H9 (cell line): ENCODE results near the gene CXCR5. TPM values are rescaled to one million over a fixed set of nuclear protein-coding genes. Genes with fewer than 3 reads are reported as not detected.

Source experiments
- DNase-seq: peaks from one replicate; pipeline ENCODE4 v3.0.0-alpha.2; 2017
- H2AFZ ChIP-seq: one replicate; pipeline ENCODE4 v1.6.1; 2013; ENCODE audit warnings: mild to moderate bottlenecking, low read length, control low read depth, moderate library complexity
- H2AK5ac ChIP-seq: 2 replicates; pipeline ENCODE4 v1.6.1; 2013; ENCODE audit warnings: low read length, control low read depth, mixed read lengths; ENCODE audit not compliant: insufficient read length
- H2BK120ac ChIP-seq: one replicate; pipeline ENCODE4 v1.6.1; 2013; ENCODE audit warnings: low read depth, mild to moderate bottlenecking, low read length, control low read depth, inconsistent platforms; ENCODE audit not compliant: poor library complexity, severe bottlenecking
- H2BK12ac ChIP-seq: 2 replicates; pipeline ENCODE4 v1.6.1; 2013; ENCODE audit warnings: low read length, control low read depth, mixed read lengths, low read depth; ENCODE audit not compliant: insufficient read length
- H2BK15ac ChIP-seq: 2 replicates; pipeline ENCODE4 v1.6.1; 2013; ENCODE audit warnings: low read depth, low read length, control low read depth
- H2BK20ac ChIP-seq: one replicate; pipeline ENCODE4 v1.6.1; 2013; ENCODE audit warnings: low read depth, mild to moderate bottlenecking, low read length, control low read depth, inconsistent platforms; ENCODE audit not compliant: poor library complexity, severe bottlenecking
- H2BK5ac ChIP-seq: 2 replicates; pipeline ENCODE4 v1.6.1; 2013; ENCODE audit warnings: low read length, control low read depth, mixed read lengths; ENCODE audit not compliant: insufficient read length
- H3K14ac ChIP-seq: 2 replicates; pipeline ENCODE4 v1.6.1; 2013; ENCODE audit warnings: low read length, control low read depth; ENCODE audit not compliant: insufficient read depth
- H3K18ac ChIP-seq: 2 replicates; pipeline ENCODE4 v1.6.1; 2013; ENCODE audit warnings: low read depth, mild to moderate bottlenecking, mixed read lengths, low read length, control low read depth; ENCODE audit not compliant: insufficient read length
- H3K23ac ChIP-seq: 2 replicates; pipeline ENCODE4 v1.6.1; 2013; ENCODE audit warnings: low read length, control low read depth, mixed read lengths, low read depth; ENCODE audit not compliant: insufficient read length
- H3K23me2 ChIP-seq: 2 replicates; pipeline ENCODE4 v1.6.1; 2013; ENCODE audit warnings: low read depth, mild to moderate bottlenecking, mixed read lengths, low read length, control low read depth; ENCODE audit not compliant: insufficient read length, poor library complexity, severe bottlenecking
- H3K27ac ChIP-seq: 2 replicates; pipeline ENCODE4 v1.5.1; 2013; ENCODE audit warnings: low read length, control low read depth, mixed read lengths, low read depth; ENCODE audit not compliant: insufficient read length
- H3K27me3 ChIP-seq: 2 replicates; pipeline ENCODE4 v1.6.1; 2013; ENCODE audit warnings: low read length, control low read depth, inconsistent platforms; ENCODE audit not compliant: insufficient read depth
- H3K4ac ChIP-seq: 2 replicates; pipeline ENCODE4 v1.6.1; 2013; ENCODE audit warnings: low read depth, mild to moderate bottlenecking, control low read depth, inconsistent platforms, low read length, moderate library complexity
- H3K4me1 ChIP-seq: 2 replicates; pipeline ENCODE4 v1.6.1; 2013; ENCODE audit warnings: low read length, control low read depth, inconsistent platforms; ENCODE audit not compliant: insufficient read depth
- H3K4me2 ChIP-seq: 2 replicates; pipeline ENCODE4 v1.6.1; 2013; ENCODE audit warnings: low read length, control low read depth, mixed read lengths; ENCODE audit not compliant: insufficient read length, insufficient read depth
- H3K56ac ChIP-seq: 2 replicates; pipeline ENCODE4 v1.6.1; 2013; ENCODE audit warnings: low read depth, mild to moderate bottlenecking, mixed read lengths, low read length, control low read depth; ENCODE audit not compliant: insufficient read length
- H3K79me1 ChIP-seq: 2 replicates; pipeline ENCODE4 v1.6.1; 2013; ENCODE audit warnings: low read depth, mild to moderate bottlenecking, moderate library complexity, low read length, control low read depth, inconsistent platforms; ENCODE audit not compliant: insufficient read depth, poor library complexity, severe bottlenecking
- H3K79me2 ChIP-seq: 2 replicates; pipeline ENCODE4 v1.6.1; 2013; ENCODE audit warnings: low read length, control low read depth, inconsistent platforms; ENCODE audit not compliant: insufficient read depth
- H3K9ac ChIP-seq: 2 replicates; pipeline ENCODE4 v1.6.1; 2013; ENCODE audit warnings: low read length, control low read depth, mixed read lengths; ENCODE audit not compliant: insufficient read length; ENCODE audit errors: extremely low read depth
- H3K9me3 ChIP-seq: one replicate; pipeline ENCODE4 v1.6.1; 2013; ENCODE audit warnings: low read depth, low read length, inconsistent platforms; ENCODE audit not compliant: control insufficient read depth
- H3T11ph ChIP-seq: one replicate; pipeline ENCODE4 v1.6.1; 2013; ENCODE audit warnings: mild to moderate bottlenecking, low read length, control low read depth, inconsistent platforms
- H4K20me1 ChIP-seq: one replicate; pipeline ENCODE4 v1.6.1; 2013; ENCODE audit not compliant: control insufficient read depth, insufficient read length, insufficient read depth
- H4K5ac ChIP-seq: 2 replicates; pipeline ENCODE4 v1.6.1; 2013; ENCODE audit warnings: low read depth, mild to moderate bottlenecking, mixed read lengths, low read length, control low read depth; ENCODE audit not compliant: insufficient read length
- H4K8ac ChIP-seq: replicated peaks from 2 replicates; pipeline ENCODE4 v1.6.1; 2013; ENCODE audit warnings: low read length, control low read depth, mixed read lengths, low read depth; ENCODE audit not compliant: insufficient read length
- H4K91ac ChIP-seq: 2 replicates; pipeline ENCODE4 v1.6.1; 2013; ENCODE audit warnings: low read depth, mild to moderate bottlenecking, moderate library complexity, mixed read lengths, low read length, control low read depth; ENCODE audit not compliant: insufficient read length
- H3K27ac Mint-ChIP-seq, 3 experiments: 2 replicates in 2 of 3; 3 replicates in 1 of 3; pipeline ENCODE4 v1.8.0; 2020 to 2021; ENCODE audit warnings: mixed read lengths in 3 of 3, mild to moderate bottlenecking in 1 of 3, moderate library complexity in 1 of 3
- H3K27me3 Mint-ChIP-seq: 2 replicates; pipeline ENCODE4 v1.8.0; 2021; ENCODE audit warnings: low read depth, mild to moderate bottlenecking, moderate library complexity, mixed read lengths
- H3K36me3 Mint-ChIP-seq, 3 experiments: 2 replicates in 2 of 3; 3 replicates in 1 of 3; pipeline ENCODE4 v1.8.0; 2020 to 2021; ENCODE audit warnings: low read depth in 3 of 3, mixed read lengths in 3 of 3; ENCODE audit not compliant: insufficient read depth in 1 of 3
- H3K4me1 Mint-ChIP-seq, 2 experiments: 2 replicates each; pipeline ENCODE4 v1.8.0; 2020; ENCODE audit warnings: mixed read lengths in 2 of 2
- H3K4me3 Mint-ChIP-seq, 2 experiments: 2 replicates in 1 of 2; 3 replicates in 1 of 2; pipeline ENCODE4 v1.8.0; 2020 to 2021; ENCODE audit warnings: mild to moderate bottlenecking in 2 of 2, mixed read lengths in 2 of 2, moderate library complexity in 1 of 2
- H3K9me3 Mint-ChIP-seq, 2 experiments: 2 replicates in 1 of 2; 3 replicates in 1 of 2; pipeline ENCODE4 v1.8.0; 2020; ENCODE audit warnings: mild to moderate bottlenecking in 2 of 2, mixed read lengths in 2 of 2, moderate library complexity in 1 of 2
- CTCF ChIP-seq: fragments of 200-600 bp; sonication (generic); conservative IDR thresholded peaks from 3 replicates; pipeline ENCODE4 v1.8.0; 2021; ENCODE audit warnings: antibody characterized with exemption, mild to moderate bottlenecking
- WGBS: extraction: QIAGEN DNeasy Blood & Tissue Kit; methylation state at CpG from one replicate; pipeline ENCODE4 v1.1.7; 2013; ENCODE audit warnings: missing lambda C conversion rate, low lambda C conversion rate, mixed read lengths; ENCODE audit not compliant: insufficient read length; ENCODE audit errors: extremely low coverage; 5-methylcytosine and 5-hydroxymethylcytosine counted together
- total RNA-seq: library from RNA; stranded (reverse); gene quantifications from 2 replicates; pipeline ENCODE4 v1.2.1, GENCODE V29; 2021

Gene CXCR5
- total RNA-seq, 1 experiment from 2014 or later = 0.07 TPM

GRCh38 chr11:118911113-118911879 is 27.6 kb downstream of the CXCR5 start:
- Histone ChIP-seq H3K27ac (peak overlapping the region; percentile 80), H2BK15ac (no peak overlapping the region), H3T11ph (no peak overlapping the region), H3K18ac (peak overlapping the region; percentile 76), H3K23me2 (peaks cover 14% of the 10 kb centered on the region), H2AFZ (no peak overlapping the region), H2BK20ac (no peak overlapping the region), H4K20me1 (no peaks in the 10 kb centered on the region), H2AK5ac (no peak overlapping the region), H3K9me3 (no peaks in the 10 kb centered on the region), H2BK5ac (no peak overlapping the region), H2BK120ac (peak overlapping the region; percentile 36), H3K27me3 (no peaks in the 10 kb centered on the region), H3K79me2 (peaks cover 6% of the 10 kb centered on the region; the same call in 1 of the 2 replicates), H2BK12ac (no peak overlapping the region), H4K91ac (no peak overlapping the region), H3K4me1 (peaks cover 3% of the 10 kb centered on the region; the same call in 1 of the 2 replicates), H3K4me2 (peak overlapping the region; percentile 74), H3K14ac (peak overlapping the region; percentile 80), H3K79me1 (peaks cover 2% of the 10 kb centered on the region), H3K23ac (no peak overlapping the region), H3K56ac (no peak overlapping the region), H3K4ac (no peak overlapping the region), H4K8ac (no peak overlapping the region), H4K5ac (no peak overlapping the region), H3K9ac (peak overlapping the region; percentile 27)
- Mint-ChIP-seq H3K4me1 (peaks cover 65 to 80% of the 10 kb centered on the region in 2 experiments), H3K27me3 (no peaks in the 10 kb centered on the region), H3K36me3 (peaks cover 10 to 27% (median 24%) of the 10 kb centered on the region in 3 experiments), H3K27ac (peak overlapping the region; percentile 99 to 100 (median 99)), H3K9me3 (no peaks in the 10 kb centered on the region; a peak in 2 of 5 replicates), H3K4me3 (peak overlapping the region; percentile 66 to 81)
- DNase-seq = peak; percentile 57
- TF ChIP-seq CTCF = no peak
- no CpG with 5 or more reads among the region's 21 CpGs for WGBS
